ENCODE results near the gene CCDC88C.
"Not testable (repeated sequence)": the region's sequence is repeated elsewhere in the genome, so short reads cannot be mapped to it uniquely, and the experiment has no call there.

The CCDC88C gene

GRCh38 chr14:91284791-91285548, 132.7 kb downstream of the CCDC88C start:
- DNase-seq = no peak

- DNase-seq = no peak
These were observed 133.4 kb downstream of the CCDC88C start for GRCh38 chr14:91284146-91284790.

GRCh38 chr14:91283666-91284065, 134.0 kb downstream of the CCDC88C start:
- DNase-seq = no peak

- DNase-seq = no peak
These were observed 134.5 kb downstream of the CCDC88C start for GRCh38 chr14:91282954-91283645.

- DNase-seq = no peak
These were observed 136.3 kb downstream of the CCDC88C start for GRCh38 chr14:91281346-91281745.

GRCh38 chr14:91280129-91280528, 137.5 kb downstream of the CCDC88C start:
- DNase-seq = no peak

GRCh38 chr14:91279354-91279753, 138.3 kb downstream of the CCDC88C start:
- DNase-seq = no peak

GRCh38 chr14:91278383-91278715, 139.3 kb downstream of the CCDC88C start:
- DNase-seq = no peak

GRCh38 chr14:91277546-91278382, 139.9 kb downstream of the CCDC88C start:
- no peak for DNase-seq

- DNase-seq = no peak
These were observed 142.8 kb downstream of the CCDC88C start for GRCh38 chr14:91274796-91275195.

GRCh38 chr14:91273885-91274273, 143.7 kb downstream of the CCDC88C start:
- DNase-seq = no peak

- no peak for DNase-seq
These were observed 144.2 kb downstream of the CCDC88C start for GRCh38 chr14:91273273-91273884.

GRCh38 chr14:91272341-91273272, 145.0 kb downstream of the CCDC88C start:
- no peak for DNase-seq

- no peak for DNase-seq
These were observed 146.0 kb downstream of the CCDC88C start for GRCh38 chr14:91271639-91272038.

- DNase-seq = no peak
These were observed 147.0 kb downstream of the CCDC88C start for GRCh38 chr14:91270619-91271018.

GRCh38 chr14:91270188-91270587, 147.4 kb downstream of the CCDC88C start:
- no peak for DNase-seq

GRCh38 chr14:91269076-91269991, 148.3 kb downstream of the CCDC88C start:
- no peak for DNase-seq

GRCh38 chr14:91267965-91268437, 149.6 kb downstream of the CCDC88C start:
- no peak for DNase-seq

GRCh38 chr14:91266276-91266675, 151.3 kb downstream of the CCDC88C start:
- DNase-seq = not testable (repeated sequence)

GRCh38 chr14:91265404-91265803, 152.2 kb downstream of the CCDC88C start:
- DNase-seq = no peak
